Activated CD4-positive, alpha-beta T cell treated with anti-CD3 and anti-CD28 coated beads, Interleukin-2, amount 50 U/mL, for 48 hours (primary cell): ENCODE results near the gene AP2M1.
"Not testable (repeated sequence)": the region's sequence is repeated elsewhere in the genome, so short reads cannot be mapped to it uniquely, and the experiment has no call there.

Experiments used
- DNase-seq, 2 experiments: peaks; one replicate each; pipeline ENCODE4 v3.0.0-alpha.2; 2020

Gene AP2M1

DNA sequence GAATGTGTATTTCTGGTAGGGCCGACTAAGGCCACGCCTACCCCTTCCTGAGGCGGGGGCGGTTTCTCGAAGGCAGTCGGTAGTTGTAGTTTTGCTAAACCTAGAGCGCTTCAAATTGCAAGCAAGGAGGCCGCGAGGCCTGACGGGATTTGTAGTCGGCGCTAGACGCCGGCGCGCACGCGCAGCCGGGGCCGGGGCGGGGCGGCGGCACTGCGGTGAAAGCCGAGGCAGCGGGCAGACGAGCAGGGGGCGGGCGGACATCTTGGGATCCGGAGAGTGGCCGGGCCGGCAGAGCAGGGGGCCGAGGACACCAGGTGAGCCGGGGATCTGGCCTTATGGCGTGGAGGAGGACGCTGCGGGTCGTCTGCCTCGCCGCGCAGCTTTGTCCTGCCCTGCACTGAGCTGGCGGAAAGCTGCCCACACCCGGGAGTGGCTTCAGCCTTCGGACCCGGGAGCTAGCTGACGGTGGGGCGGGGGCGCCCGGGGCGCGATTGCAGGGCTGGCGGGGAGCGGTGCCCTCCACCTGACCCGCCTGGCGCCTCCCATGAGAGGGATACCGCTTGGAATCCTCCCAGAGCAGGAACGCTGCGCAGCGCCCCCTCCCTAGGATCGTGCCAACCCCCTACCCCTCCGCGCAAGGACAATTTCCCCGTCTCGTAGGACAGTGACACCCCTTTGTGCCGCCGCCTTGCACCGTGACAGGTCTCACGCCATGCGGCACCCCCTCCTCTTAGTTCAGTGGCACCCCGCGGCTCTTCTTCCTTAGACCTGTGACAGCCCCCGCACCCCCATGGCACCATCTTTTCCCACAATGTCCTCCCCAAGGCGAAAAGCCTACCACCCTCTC, at the start of gene AP2M1:
TSS of gene AP2M1 (plus strand) at position 210 of the 847 bp plus-strand sequence. CDS start 2,139 bp downstream, outside the sequence.
- peak; percentile 96 to 97 for DNase-seq

DNA sequence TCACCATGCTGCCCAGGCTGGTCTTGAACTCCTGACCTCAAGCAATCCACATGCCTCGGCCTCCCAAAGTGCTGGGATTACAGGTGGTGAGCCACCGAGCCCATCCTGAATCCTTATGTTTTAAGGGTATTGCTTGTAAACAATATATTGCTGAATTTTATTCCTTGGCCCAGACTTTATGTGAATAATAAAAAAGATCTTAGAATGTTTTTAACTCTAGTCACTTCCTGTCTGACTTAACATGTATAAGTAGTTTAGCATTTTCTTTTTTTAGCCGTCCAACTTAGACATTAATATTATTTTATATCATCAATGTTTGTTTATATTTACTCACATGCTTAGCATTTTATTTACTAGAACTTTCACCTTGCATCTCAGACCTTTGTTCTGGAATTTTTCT, 48.6 kb upstream of the AP2M1 start:
- no peak for DNase-seq

DNA sequence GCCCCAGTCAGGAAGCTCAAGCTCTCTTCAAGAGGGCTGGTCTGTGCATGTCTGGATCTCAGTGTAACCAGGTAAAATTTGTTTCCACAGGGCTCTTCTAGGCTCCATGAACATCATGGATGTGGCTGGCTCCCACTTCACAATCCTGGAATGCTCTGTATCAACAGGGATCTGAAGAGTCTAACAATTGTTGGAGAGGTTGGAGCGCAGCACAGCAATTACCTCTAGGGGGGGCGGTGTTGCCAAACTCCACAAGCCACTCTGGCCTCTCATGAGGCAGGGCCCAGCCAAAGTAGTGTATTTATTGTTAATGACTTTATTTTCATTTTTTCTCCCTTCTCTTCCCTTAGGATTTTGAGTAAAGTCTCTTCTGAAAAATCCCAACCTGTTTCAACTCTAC, 45.6 kb upstream of the AP2M1 start:
- peak; percentile 8 to 15 for DNase-seq

DNA sequence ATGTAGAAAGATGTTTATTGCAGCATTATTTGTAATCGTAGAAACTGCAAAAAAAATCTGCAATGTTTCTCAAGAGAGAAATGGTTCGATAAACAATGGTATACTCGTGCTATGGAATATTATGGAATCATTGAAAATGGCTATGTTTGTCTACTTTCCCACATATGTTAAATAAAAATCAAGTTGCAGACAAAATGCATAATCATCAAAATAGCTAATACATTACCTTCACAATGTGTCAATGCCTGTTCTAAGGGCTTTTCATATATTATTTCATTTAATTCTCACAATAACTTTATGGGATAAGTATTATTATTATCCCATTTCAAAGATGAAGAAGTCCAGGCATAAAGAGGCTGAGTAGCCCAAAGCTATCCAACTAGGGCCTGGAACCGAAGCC, 41.7 kb upstream of the AP2M1 start:
- no peak for DNase-seq

DNA sequence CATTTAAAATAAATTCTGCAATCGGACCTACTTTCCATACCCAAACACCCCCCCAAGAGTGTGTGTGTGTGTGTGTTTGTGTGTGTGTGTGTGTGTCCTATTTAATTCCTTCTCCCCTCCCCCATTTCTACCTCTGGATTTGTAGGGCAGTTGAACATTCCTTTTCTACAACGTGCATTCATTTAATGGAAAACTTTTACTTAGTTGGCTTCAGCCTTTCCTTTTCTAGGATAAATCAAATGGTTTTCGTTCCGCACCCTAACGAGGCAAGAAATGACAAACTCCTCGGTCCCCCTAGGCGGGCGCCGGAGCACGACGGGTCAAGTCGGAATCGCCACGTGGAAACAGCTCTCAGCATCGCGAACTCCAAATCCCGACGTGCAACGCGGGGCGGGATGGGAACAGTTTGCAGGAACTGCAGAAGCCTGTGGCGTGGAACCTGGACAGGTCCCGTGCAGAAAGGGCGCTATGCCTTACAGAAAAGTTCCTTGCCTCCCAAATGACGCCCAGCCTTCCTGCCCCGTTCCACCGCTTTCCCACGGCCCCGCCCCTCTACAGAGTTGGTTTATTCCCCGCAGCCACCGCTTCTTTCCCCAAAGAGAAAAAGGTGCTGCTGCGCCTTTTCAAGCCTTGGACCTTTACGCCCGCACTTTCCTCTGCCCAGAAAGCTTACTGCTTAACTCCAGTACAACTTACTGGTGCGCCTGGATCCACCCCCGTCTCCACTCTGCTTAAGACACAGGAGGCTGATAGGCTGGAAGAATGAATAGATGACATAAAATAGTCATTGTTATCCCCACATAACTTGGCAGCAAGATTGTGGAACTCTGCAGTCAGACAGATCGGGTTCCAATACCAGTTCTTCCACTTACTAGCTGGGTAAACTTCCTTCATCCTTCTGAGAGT, 40.6 kb upstream of the AP2M1 start:
- DNase-seq = peak; percentile 73 to 77

DNA sequence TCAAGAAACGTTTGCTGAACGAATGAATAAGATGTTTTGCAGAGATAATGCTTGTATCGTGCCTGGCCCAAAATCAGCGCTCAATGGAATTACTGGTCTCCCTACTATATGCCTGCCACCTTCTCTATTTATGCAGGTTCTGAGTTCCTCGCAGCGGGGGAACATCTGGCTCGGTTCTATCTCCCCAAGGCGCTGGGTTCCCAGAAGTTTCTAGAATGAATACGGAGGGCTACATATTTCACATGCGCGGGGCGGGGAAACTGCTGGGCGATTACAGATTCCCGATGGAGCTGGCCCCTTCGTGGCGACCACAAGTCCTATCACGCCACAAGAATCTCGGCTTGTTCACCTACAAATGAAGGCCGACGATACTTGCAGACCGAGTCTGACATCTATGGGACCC, 39.9 kb upstream of the AP2M1 start:
- DNase-seq = no peak

DNA sequence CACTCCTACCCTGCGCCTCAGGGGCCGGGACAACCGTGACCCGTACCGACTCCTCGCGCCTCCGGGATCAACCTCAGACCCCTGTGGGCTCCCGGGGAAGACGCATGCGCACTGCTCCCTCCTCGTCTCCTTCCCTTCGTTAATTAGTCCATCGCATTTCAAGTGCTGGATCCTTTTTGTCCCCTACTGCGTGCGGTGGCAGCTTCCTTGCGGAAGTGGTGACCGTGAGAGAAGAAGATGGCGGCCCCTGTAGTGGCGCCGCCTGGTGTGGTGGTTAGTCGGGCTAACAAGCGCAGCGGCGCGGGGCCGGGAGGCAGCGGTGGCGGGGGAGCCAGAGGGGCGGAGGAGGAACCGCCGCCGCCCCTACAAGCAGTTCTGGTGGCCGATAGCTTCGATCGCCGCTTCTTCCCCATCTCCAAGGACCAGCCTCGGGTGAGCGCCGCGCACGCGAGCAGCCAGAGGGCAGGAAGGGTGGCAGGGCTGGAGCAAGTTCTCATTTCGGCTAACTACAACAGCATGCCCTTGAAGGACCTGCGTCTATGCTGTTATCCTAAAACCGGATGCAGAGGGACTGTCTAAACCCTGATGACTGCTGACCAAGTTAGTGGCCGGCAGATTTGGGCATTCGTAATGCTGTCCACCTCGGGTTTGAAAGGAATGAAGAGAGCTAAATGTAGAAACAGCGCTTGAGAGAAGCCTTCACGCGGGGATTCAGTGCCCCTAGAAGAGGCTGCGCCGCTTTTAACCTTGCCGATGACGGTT, 39.3 kb upstream of the AP2M1 start, which contains the start of gene EIF2B5:
TSS of gene EIF2B5 (plus strand) at position 210 of the 762 bp plus-strand sequence. CDS start at position 238, 28 bp downstream.
- peak; percentile 89 to 91 for DNase-seq

DNA sequence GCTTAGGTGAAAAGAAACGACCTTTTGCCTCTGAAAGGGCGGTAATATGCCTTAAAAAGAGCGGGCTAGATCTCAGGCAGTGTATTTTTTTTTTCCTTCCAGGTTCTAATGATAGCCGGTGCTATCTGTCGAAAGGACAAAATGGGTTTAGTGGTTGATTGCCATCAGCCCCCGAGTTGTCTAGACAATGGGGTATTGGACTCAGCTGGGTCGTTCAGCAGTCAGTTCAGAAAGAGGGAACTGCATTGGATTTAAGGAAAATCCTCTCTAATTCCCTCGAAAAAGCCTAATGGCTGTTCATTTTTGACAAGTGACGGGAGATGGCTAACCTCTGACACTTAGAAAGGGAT, 38.8 kb upstream of the AP2M1 start:
- DNase-seq = no peak

DNA sequence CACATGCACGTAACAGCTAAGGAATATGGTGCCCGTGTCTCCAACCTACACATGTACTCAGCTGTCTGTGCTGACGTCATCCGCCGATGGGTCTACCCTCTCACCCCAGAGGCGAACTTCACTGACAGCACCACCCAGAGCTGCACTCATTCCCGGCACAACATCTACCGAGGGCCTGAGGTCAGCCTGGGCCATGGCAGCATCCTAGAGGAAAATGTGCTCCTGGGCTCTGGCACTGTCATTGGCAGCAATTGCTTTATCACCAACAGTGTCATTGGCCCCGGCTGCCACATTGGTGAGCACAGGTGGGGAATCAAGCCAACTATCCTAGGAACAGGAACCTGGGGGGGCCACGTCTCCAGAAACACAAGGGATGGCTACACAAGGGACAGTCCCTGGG, 34.2 kb upstream of the AP2M1 start:
- DNase-seq = no peak

DNA sequence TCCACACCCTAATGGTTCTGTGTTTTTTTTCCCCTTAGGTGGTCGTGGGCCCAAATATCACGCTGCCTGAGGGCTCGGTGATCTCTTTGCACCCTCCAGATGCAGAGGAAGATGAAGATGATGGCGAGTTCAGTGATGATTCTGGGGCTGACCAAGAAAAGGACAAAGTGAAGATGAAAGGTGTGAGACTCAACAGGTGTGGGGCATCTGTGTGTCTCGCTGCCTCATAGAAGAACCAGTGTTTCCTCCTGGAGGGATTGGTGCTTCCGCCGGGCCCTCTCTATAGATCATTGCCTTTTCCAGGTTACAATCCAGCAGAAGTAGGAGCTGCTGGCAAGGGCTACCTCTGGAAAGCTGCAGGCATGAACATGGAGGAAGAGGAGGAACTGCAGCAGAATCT, 32.5 kb upstream of the AP2M1 start:
- no peak for DNase-seq

DNA sequence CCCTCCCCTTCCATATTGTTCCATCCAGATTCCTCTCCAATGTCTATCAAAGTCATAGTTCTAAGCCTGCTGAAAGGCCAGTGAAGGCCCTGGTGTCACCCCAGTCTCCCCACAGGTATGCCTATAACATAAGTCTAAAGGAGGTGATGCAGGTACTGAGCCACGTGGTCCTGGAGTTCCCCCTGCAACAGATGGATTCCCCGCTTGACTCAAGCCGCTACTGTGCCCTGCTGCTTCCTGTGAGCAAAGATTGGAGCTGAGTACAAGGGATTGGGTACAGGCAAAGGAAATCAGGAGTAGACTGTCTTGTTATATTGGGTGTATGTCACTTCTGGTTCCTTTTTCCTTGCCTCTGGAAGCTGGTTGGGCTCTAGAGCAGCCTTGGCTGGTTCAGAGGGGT, 31.3 kb upstream of the AP2M1 start:
- DNase-seq = no peak

DNA sequence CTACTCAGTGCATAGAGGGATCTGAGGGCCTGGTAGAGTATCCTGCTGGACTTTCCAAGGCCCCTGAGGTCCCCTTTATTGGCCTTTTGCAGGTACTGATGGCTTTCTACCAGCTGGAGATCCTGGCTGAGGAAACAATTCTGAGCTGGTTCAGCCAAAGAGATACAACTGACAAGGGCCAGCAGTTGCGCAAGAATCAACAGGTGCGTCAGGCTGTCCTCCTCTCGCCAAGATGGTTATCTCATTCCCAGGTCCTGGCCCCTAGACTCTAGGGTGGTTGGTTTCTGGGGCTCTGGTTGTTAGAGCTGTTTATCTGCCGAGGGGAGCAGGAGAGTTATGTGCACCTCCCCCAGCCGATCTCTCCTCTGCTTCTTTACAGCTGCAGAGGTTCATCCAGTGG, 30.1 kb upstream of the AP2M1 start:
- no peak for DNase-seq

DNA sequence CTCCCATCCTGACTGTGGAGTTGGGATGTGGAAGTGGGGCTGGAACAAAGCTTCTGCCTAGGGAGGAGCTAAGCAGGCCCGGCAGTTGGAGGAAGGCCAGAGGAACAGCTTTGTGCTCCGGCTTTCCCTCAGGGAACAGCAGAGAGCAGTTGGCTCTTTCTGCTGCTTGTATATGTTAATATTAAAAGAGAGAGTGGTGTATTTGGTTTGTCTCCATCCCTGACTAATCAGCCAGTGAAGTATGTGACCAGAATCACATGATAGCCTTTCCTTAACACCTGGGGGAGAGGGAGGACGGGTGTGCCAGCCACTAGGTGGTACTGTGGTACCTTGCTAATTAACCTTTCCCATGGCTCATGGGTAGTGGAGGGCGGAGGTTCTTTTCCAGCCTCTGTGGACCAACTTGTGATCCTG, 29.5 kb upstream of the AP2M1 start:
- DNase-seq = peak; percentile 22 to 29

DNA sequence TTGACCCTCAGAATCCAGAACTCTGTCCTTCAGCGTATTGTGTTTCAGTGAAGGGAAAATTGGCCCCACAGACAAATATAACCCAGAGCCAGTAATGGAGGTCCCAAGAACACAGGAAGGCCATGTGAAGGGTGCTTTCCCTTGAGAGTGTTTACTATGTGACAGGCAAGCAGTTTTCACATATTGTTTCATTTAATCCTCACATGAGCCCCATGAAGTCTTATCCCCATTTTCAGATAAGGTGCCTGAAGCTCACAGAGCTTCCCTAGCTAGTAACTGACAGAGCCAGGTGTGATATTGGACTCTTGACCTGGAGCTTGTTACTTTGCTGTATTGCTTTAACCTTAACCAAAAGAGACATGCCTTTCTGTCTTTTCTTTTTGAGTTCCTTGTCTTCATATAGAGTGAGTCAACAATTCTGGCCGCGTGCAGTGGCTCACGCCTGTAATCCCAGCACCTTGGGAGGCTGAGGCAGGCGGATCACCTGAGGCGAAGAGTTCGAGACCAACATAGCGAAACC, 28.8 kb upstream of the AP2M1 start:
- DNase-seq = no peak

DNA sequence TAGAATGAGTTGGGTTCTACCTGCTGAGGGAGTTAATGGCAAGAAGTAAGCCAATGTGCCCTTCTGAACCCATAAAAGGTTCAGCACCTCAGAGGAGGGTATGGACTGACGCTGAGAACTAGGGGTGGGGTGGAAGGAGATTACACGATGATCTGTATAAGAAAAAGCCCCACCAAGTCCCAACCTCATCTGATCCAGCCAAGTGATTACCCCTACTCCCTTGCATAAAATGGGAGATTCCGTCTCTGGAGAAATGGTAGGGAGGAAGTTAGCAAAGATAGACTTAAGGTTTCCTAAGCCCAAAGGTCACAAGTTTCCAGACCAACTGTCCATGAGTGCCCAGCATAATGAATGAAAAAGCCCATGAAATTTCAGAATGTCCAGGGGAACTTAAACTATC, 26.6 kb upstream of the AP2M1 start:
- DNase-seq = no peak

DNA sequence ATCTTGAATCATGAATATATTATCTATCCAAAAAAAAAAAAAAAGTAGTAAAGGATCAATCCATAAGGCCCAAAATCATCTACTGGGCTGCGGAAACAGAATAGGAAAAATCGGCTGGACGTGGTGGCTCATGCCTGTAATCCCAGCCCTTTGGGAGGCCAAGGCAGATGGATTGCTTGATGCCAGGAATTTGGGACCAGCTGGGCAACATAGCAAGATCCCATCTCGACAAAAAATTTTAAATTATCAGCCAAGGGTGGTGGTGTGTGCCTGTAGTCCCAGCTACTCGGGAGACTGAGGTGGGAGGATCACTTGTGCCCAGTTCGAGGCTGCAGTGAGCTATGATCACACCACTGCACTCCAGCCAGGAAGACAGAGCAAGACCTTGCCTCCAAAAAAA, 25.5 kb upstream of the AP2M1 start:
- DNase-seq = no peak

DNA sequence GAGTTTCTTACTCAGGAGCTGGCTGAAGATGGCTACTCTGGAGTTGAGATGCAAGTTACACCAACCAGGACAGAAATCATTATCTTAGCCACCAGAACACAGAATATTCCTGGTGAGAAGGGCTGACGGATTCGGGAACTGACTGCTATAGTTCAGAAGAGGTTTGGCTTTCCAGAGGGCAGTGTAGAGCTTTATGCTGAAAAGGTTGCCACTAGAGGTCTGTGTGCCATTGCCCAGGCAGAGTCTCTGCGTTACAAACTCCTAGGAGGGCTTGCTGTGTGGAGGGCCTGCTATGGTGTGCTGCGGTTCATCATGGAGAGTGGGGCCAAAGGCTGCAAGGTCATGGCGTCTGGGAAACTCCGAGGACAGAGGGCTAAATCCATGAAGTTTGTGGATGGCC, 24.9 kb upstream of the AP2M1 start:
- not testable (repeated sequence) for DNase-seq

DNA sequence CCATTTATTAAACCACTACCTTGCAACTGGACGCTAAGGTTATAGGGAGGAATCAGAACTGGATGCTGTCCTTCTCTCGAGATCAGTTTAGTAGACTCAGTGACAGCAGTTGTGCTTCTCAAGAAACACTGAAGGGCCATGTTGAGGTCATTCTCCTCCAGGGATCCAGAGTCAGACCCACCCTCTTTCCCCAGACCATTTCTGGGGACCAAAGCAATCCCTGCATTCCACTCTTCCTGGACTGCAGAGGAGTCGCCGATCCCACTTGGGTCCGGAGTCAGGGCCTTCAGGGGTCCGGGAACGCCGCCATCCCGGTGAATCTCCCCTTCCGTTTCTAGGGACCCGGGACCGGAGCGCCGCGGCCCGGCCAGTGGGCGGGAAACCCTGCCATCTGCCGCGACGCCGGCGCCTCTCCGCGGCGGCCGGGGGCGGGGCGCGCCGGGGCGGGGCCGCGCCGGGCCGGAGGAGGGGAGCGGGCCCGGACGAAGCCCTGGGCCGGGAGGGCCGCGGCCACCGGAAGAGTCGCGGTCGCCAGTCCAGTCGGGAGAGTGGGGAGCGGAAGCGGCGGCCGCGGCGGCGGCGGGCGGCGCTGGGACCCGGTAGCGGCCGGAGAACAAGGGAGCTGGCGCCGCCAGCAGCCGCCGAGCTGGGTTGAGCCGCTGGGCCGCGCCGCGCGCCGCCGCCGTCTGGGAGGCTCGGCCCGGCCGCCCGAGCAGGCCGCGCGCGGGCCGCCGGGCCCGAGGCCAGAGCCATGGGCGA, 19.6 kb upstream of the AP2M1 start, which contains the start of gene DVL3:
TSS of gene DVL3 (plus strand) at position 493 of the 759 bp plus-strand sequence. CDS start at position 752, 259 bp downstream.
- DNase-seq = peak; percentile 36 to 52

DNA sequence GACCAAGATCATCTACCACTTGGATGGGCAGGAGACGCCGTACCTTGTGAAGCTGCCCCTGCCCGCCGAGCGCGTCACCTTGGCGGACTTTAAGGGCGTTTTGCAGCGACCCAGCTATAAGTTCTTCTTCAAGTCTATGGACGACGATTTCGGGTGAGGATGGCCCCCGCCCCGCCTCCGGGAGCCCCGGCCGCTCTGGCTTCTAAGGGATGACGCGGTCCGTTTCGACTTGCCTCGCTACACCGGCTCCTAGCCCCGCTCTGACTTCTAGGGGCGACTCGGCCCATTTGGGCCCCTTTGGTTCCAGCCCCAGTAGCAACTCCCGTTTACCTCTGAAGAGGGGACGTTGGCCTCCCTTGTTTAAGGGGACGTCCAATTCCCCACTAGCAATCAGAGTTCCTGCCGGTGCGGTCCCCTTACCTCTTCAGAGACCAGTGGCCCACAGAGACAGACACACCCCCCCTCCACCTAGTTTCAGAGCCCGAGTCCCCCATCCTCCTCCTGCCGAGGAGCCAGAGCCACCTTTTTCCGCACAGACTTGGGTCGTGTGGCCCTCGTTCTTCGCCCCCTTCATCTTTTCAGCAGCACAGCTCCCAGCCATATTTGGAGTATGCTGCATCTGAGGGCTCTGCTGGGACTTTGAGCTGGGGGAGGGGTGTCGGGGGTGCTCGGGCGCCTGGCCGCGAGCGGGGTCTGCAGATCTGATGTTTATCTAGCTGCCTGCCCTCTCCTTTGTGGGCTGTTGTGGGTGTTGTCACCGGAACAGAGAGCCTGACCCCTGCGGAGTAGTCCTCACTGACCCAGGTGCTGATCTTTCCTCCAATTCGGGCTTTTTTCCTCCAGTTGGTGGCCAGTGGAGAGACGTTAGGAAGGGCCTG, 18.8 kb upstream of the AP2M1 start:
- DNase-seq = peak; percentile 59 to 65

DNA sequence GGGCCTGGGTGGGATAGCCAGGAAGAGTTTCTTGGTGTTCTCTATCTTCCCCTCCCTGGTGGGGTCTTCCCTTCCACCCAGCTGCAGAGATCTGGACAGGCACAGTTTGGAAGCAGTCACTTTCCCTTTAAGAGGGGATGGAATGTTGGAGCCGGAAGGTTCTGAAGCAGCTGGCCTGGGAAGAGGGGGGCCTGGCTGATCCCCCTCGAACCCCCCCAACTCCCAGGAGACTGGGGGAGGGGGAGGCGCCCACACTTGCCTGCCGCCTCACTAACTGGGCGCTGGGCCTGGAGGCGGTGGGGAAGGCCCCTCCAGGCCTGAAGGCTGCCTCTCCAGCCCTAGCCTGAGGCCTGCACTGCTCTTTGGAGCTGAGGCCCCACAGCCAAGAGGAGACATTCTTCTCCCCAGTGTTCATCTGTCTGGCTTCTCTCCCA, 18.1 kb upstream of the AP2M1 start:
- no peak for DNase-seq

DNA sequence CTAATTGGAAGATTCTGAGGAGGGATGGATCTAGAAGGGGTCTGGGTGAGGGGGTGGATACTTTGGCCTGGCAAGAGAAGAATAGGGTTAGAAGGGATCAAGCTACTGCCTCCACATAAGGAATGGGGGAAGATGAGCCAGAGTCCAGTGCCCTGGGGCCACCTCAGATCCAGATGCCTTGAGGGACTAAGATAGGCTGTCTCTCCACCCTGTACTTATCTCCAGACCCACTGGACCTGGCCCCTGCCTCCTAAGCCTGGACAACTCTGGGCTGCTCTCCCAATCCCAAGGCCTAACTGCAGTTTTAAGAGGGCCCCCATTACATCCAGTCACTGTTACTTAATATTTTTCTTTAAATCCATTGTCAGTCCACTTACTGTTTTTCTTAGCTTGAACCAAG, 17.4 kb upstream of the AP2M1 start:
- no peak for DNase-seq
